HepG2 (cell line): Measurements from ENCODE around the gene MRPL34.

Experiments used
- FOXO4 ChIP-seq: sonication (generic); formaldehyde crosslinking; conservative IDR thresholded peaks from 2 replicates; pipeline ENCODE4 v1.8.1; 2023; ENCODE audit warnings: missing genetic modification reagents
- SP1 ChIP-seq, 2 experiments: fragments of 450-650 bp in 1 of 2; sonication (generic) in 1 of 2; formaldehyde crosslinking in 1 of 2; IDR thresholded peaks; 2 replicates each; pipeline versions ENCODE4 v1.4.0 to v1.6.1; 2016 to 2020; ENCODE audit warnings: missing genetic modification reagents in 1 of 2

GRCh38 chr19:17312189-17313113, 6.8 kb downstream of the MRPL34 start:
- no peak for TF ChIP-seq FOXO4 (CRISPR knock-in tag)
- TF ChIP-seq SP1 (IDR thresholded peaks at IDR 0.05), result no peak
- no peak for TF ChIP-seq SP1 (CRISPR knock-in tag; IDR thresholded peaks at IDR 0.05)
